ENCODE measurements around the gene REC114.

REC114 gene

GRCh38 chr15:73517566-73517965 lies 74.6 kb downstream of the REC114 start:
- no peak for TF ChIP-seq CTCF (IDR thresholded peaks at IDR 0.05; ENCODE audit: unreplicated experiment in 3 of 3)
- H3K36me3 Mint-ChIP-seq (ENCODE audit: low read depth) = no peaks in the 10 kb centered on the region
- H3K27ac Mint-ChIP-seq = no peak overlapping the region
- no peak overlapping the region for H3K4me3 Mint-ChIP-seq
- H3K27me3 Mint-ChIP-seq (ENCODE audit: low read depth) = peaks cover 4% of the 10 kb centered on the region
- no peaks in the 10 kb centered on the region for H3K9me3 Mint-ChIP-seq
- no peaks in the 10 kb centered on the region for H3K4me1 Mint-ChIP-seq

GRCh38 chr15:73518180-73518862 lies 75.4 kb downstream of the REC114 start:
- no peak overlapping the region for H3K4me3 Mint-ChIP-seq
- no peaks in the 10 kb centered on the region for H3K36me3 Mint-ChIP-seq (ENCODE audit: low read depth)
- no peak for TF ChIP-seq CTCF (IDR thresholded peaks at IDR 0.05; ENCODE audit: unreplicated experiment in 3 of 3)
- no peaks in the 10 kb centered on the region for H3K9me3 Mint-ChIP-seq
- no peak overlapping the region for H3K27ac Mint-ChIP-seq
- peaks cover 4% of the 10 kb centered on the region for H3K27me3 Mint-ChIP-seq (ENCODE audit: low read depth)
- H3K4me1 Mint-ChIP-seq = no peaks in the 10 kb centered on the region

GRCh38 chr15:73518876-73519733 lies 76.1 kb downstream of the REC114 start:
- Mint-ChIP-seq H3K9me3 (no peaks in the 10 kb centered on the region), H3K4me1 (no peaks in the 10 kb centered on the region), H3K27me3 (ENCODE audit: low read depth) (peaks cover 4% of the 10 kb centered on the region), H3K27ac (no peak overlapping the region), H3K4me3 (no peak overlapping the region), H3K36me3 (ENCODE audit: low read depth) (no peaks in the 10 kb centered on the region)
- no peak for TF ChIP-seq CTCF (IDR thresholded peaks at IDR 0.05; ENCODE audit: unreplicated experiment in 3 of 3)

DNA sequence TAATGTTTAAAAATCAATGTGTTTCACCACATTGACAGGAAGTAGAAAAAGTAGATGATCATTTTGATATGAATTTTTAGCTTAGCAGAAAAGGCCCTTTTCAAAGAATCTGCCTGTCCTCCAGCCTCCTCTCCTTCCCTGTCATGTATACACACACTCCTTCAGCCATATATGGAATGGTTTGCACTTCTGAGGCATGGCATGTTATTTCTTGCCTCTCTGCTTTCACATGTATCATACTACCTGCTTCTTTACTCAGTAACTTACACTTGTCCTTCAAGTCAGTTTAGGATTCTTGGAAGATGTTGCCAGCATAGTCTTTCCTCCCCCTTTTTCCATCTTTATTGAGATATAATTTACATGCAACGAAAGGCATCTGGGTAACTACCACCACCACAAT lies 79.0 kb downstream of the REC114 start:
- H3K27ac Mint-ChIP-seq = no peak overlapping the region
- H3K9me3 Mint-ChIP-seq = no peaks in the 10 kb centered on the region
- TF ChIP-seq CTCF (IDR thresholded peaks at IDR 0.05; ENCODE audit: unreplicated experiment in 3 of 3) = no peak
- no peak overlapping the region for H3K4me3 Mint-ChIP-seq
- H3K4me1 Mint-ChIP-seq = no peaks in the 10 kb centered on the region
- H3K27me3 Mint-ChIP-seq (ENCODE audit: low read depth) = peaks cover 4% of the 10 kb centered on the region
- H3K36me3 Mint-ChIP-seq (ENCODE audit: low read depth) = no peaks in the 10 kb centered on the region

- no peaks in the 10 kb centered on the region for H3K36me3 Mint-ChIP-seq (ENCODE audit: low read depth)
- no peak overlapping the region for H3K4me3 Mint-ChIP-seq
- H3K4me1 Mint-ChIP-seq = peaks cover 5% of the 10 kb centered on the region
- no peak for TF ChIP-seq CTCF (IDR thresholded peaks at IDR 0.05; ENCODE audit: unreplicated experiment in 3 of 3)
- no peaks in the 10 kb centered on the region for H3K9me3 Mint-ChIP-seq
- peaks cover 4% of the 10 kb centered on the region for H3K27me3 Mint-ChIP-seq (ENCODE audit: low read depth)
- H3K27ac Mint-ChIP-seq = no peak overlapping the region
These were observed 82.0 kb downstream of the REC114 start for GRCh38 chr15:73524919-73525318.

All from nephron (organoid).